HG03378 (cell line): ENCODE measurements around the gene ALG6.
"Not testable (repeated sequence)": the region's sequence is repeated elsewhere in the genome, so short reads cannot be mapped to it uniquely, and the experiment has no call there.

Experiments used
- ATAC-seq: cut with Tn5 transposase; IDR thresholded peaks from one replicate; pipeline ENCODE4 v1.9.1; 2021; ENCODE audit warnings: mild to moderate bottlenecking, moderate library complexity; ENCODE audit not compliant: unreplicated experiment

ALG6 gene

GRCh38 chr1:63328122-63328521, 39.3 kb upstream of the ALG6 start:
- ATAC-seq, result no peak

- no peak for ATAC-seq
These were observed 38.6 kb upstream of the ALG6 start for GRCh38 chr1:63328781-63329180.

DNA sequence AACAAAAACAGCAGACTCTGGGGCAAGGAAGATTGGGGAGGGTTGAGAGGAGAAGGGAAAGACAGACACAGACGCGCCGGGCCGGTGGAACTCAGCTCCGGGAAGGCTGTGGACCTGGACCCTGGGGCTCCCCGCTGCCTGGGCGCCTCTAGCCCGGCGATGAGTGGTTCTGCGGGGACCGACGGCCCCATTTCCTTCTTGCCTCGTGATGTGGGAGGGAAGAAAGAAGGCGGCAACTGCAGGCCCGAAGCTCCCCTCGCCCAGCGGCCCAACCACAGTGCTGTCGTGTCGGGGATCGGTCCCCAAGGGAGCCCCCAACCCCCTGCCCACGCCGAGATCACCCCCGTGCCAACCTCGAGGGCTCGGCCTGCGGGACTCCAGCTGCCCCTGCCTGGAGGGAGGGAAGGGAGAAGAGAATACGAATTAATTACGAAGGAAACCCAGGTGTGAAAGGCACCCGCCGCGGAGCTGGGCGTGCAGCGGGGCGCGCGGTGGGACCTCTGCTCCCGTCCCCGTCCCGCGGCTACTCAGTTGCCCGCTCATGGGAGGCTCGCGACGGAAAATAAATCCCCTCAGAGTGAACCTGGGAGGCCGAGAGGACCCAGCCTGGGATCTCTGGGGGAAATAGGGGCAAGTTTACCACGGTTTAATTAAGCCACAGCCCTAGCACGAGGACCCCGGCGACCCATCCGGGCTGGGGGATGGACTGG, 37.7 kb upstream of the ALG6 start:
- no peak for ATAC-seq

GRCh38 chr1:63330331-63330916, 37.0 kb upstream of the ALG6 start:
- no peak for ATAC-seq

DNA sequence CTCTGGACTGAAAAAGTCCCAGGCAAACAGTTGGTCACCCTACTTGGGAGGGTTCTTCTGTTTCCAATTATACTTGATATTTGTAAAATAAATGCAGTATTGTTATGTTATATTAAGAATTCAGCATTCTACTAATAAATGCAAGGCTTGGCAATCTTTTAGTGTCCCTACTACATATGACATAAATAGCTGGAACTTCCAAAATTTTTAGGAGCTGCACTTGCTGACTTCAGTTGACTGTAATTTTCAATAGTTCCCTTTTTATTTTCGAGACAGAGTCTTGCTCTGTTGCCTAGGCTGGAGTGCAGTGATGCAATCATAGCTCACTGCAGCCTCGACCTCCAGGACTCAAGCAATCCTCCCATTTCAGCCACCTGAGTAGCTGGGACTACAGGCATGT, 25.0 kb upstream of the ALG6 start:
- ATAC-seq, result no peak

DNA sequence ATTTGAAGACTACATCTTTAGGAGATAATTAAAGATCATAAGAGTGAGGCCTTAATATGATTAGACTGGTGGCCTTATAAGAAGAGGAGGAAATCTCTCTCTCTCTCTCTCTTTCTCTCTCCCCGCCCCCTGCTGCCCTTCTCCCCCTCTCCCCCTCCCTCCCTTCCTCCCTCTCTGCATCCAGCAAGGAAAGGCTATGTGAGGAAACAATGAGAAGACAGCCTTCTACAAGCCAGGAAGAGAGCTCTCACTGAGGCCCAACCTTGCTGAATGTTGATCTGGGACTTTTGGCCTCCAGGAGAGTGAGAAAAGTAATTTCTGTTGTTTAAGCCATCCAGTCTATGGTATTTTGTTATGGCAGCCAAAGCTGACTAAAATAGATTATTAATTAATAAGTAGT, 23.5 kb upstream of the ALG6 start:
- ATAC-seq, result no peak

DNA sequence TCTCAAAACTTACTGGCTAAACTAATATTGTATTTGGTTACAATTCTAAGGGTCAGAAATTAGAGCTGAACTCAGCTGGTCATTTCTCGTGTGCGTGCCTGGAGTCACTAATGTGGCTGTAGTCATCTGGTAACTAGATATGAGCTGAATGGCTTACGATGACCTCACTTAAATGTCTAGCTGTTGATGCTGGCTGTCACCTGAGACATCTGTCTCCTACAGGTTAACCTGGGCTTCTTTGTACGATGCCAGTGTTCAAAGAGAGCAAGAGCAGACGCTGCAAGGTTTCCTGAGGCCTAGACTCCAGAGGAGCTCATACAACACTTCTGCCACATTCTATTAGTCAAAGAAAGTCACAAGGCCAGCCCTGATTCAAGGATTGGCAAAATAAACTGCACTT, 17.1 kb upstream of the ALG6 start:
- ATAC-seq, result no peak

- no peak for ATAC-seq
These were observed 14.7 kb upstream of the ALG6 start for GRCh38 chr1:63352736-63353135.

GRCh38 chr1:63356234-63356633, 11.2 kb upstream of the ALG6 start:
- ATAC-seq, result not testable (repeated sequence)

GRCh38 chr1:63359561-63359960, 7.9 kb upstream of the ALG6 start:
- no peak for ATAC-seq

- ATAC-seq, result no peak
These were observed 5.4 kb upstream of the ALG6 start for GRCh38 chr1:63362073-63362472.

- no peak for ATAC-seq
These were observed 4.8 kb upstream of the ALG6 start for GRCh38 chr1:63362578-63362977.

DNA sequence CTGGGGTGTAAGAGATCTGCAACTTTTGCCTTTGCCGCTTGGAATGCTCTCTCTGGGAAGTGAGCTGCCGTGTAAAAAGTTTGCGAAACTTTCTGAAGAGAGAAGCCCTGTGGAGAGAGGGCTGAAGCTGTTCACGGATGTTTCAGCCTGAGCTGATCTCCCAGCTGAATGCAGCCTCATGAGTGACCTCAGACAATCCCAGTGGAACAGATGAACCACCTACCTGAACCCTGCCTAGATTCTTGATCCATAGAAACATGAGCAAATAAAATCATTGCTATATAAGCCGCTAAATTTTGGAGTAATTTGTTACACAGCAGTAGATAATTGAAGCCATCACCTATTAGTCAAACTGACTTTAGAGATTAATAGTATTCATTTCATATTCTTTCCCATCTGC, 4.4 kb upstream of the ALG6 start:
- ATAC-seq, result no peak

DNA sequence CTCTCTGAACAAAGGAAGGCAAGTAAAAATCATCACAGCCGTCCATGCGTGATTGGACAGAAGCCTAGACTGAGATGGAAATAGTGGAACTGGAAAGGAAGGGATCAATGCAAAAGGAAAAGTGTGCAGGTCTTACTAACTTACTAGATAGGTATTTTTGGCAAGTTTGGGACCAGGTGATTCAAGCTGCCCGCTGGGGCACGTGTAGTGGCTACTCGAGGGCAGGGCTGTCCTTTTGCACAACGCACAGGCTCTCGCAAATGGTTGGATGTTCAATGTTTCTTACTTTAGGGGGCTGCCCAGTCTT, 566 bp upstream of the ALG6 start:
- no peak for ATAC-seq

DNA sequence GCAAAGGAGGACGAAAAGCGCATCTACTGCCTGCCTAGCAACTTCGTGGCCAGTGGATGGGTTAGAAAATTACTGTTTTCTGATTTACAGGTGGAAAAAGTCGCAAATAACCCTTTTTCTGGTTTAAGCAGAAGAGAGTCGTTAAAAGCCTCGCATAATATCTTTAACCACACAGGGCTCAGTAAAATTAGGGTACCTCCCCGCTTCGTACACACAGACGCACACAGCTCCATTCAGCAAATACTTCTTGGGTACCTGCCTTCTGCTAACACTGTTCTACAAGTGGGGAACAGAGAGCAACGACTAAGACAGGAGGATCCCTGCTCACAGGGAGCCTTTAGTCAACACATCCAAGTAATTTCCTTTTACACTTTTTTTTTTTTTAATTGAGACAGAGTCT, 704 bp downstream of the ALG6 start:
- peak; percentile 25 for ATAC-seq

DNA sequence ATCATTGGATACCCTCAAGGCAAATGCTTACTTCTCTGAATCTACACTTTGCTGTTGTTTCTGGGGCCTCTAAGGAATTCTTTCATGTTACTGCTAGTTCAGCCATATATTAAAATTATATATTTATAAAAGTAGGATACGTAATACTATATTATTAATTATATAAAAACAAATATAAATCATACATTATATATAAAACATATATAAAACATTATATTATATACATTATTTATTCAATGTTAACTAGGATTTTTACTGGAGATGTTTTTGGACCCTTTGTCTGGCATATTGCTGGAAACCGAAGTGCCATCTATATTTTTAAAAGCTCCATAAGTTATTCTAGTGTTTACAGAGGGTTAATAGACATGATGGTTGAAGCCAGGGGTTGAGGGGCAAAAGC, 12.2 kb downstream of the ALG6 start:
- no peak for ATAC-seq

DNA sequence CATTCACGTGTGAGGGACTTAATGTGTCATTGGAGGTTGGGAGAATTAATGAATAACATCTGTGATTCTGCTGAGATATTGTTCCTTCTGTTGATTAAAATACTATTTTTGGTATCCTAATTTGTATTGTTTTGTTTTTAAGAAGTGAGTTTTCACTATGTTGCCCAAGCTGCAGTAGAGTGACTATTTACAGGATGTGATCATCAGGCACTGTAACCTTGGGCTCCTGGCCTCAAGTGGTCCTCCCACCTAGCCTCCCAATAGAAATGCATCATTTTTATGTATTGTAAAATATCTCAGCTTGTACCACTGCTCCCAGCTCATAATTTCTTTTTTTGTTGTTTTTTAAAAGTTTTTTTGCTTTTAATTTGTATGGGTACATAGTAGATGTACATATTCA, 14.3 kb downstream of the ALG6 start:
- ATAC-seq, result no peak

GRCh38 chr1:63401945-63402344, 34.5 kb downstream of the ALG6 start:
- ATAC-seq, result no peak

DNA sequence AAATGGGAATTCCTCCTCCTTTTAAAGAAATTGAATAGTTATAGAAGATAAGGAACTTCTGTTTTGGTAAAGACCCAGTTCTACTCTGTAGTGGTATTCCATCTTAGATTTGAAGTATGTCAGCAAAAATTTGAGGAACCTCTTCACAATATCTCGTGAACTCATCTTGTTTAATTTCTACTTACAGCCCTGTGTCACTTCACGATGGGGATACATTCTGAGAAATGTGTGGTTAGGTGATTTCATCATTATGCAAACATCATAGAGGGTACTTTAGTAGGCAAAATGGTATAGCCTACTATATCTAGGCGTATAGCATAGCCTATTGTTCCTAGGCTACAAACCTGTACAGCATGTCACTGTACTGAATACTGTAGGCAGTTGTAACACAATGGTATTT, 36.0 kb downstream of the ALG6 start:
- ATAC-seq, result no peak

GRCh38 chr1:63405021-63405420, 37.6 kb downstream of the ALG6 start:
- no peak for ATAC-seq

DNA sequence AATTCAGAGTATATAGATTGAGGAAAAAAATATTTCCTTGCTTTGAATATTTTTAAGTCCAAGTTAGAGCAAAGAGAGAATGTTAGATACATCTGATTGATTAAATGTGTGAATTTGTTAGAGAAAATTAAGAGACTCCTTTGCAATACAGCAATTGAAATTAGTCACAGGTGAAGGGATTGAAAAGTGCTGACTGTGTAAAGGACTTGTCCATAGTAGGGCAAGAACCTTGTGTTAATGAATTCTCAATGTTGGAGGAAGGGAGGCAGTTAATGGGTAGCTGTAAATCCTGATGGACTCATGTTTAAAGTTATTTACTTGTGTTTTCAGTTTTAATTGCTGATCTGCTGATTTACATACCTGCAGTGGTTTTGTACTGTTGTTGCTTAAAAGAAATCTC, 38.6 kb downstream of the ALG6 start:
- no peak for ATAC-seq

GRCh38 chr1:63407002-63407401, 39.6 kb downstream of the ALG6 start:
- ATAC-seq, result no peak

GRCh38 chr1:63408331-63408730, 40.9 kb downstream of the ALG6 start:
- ATAC-seq, result no peak
